H9 (cell line): ENCODE results near the gene SRCAP. TPM values are rescaled to one million over a fixed set of nuclear protein-coding genes. Genes with fewer than 3 reads are reported as not detected.

Experiments used
- DNase-seq: peaks from one replicate; pipeline ENCODE4 v3.0.0-alpha.2; 2017
- H2AFZ ChIP-seq: one replicate; pipeline ENCODE4 v1.6.1; 2013; ENCODE audit warnings: mild to moderate bottlenecking, low read length, control low read depth, moderate library complexity
- H2AK5ac ChIP-seq: 2 replicates; pipeline ENCODE4 v1.6.1; 2013; ENCODE audit warnings: low read length, control low read depth, mixed read lengths; ENCODE audit not compliant: insufficient read length
- H2BK120ac ChIP-seq: one replicate; pipeline ENCODE4 v1.6.1; 2013; ENCODE audit warnings: low read depth, mild to moderate bottlenecking, low read length, control low read depth, inconsistent platforms; ENCODE audit not compliant: poor library complexity, severe bottlenecking
- H2BK12ac ChIP-seq: 2 replicates; pipeline ENCODE4 v1.6.1; 2013; ENCODE audit warnings: low read length, control low read depth, mixed read lengths, low read depth; ENCODE audit not compliant: insufficient read length
- H2BK15ac ChIP-seq: 2 replicates; pipeline ENCODE4 v1.6.1; 2013; ENCODE audit warnings: low read depth, low read length, control low read depth
- H2BK20ac ChIP-seq: one replicate; pipeline ENCODE4 v1.6.1; 2013; ENCODE audit warnings: low read depth, mild to moderate bottlenecking, low read length, control low read depth, inconsistent platforms; ENCODE audit not compliant: poor library complexity, severe bottlenecking
- H2BK5ac ChIP-seq: 2 replicates; pipeline ENCODE4 v1.6.1; 2013; ENCODE audit warnings: low read length, control low read depth, mixed read lengths; ENCODE audit not compliant: insufficient read length
- H3K14ac ChIP-seq: 2 replicates; pipeline ENCODE4 v1.6.1; 2013; ENCODE audit warnings: low read length, control low read depth; ENCODE audit not compliant: insufficient read depth
- H3K18ac ChIP-seq: 2 replicates; pipeline ENCODE4 v1.6.1; 2013; ENCODE audit warnings: low read depth, mild to moderate bottlenecking, mixed read lengths, low read length, control low read depth; ENCODE audit not compliant: insufficient read length
- H3K23ac ChIP-seq: 2 replicates; pipeline ENCODE4 v1.6.1; 2013; ENCODE audit warnings: low read length, control low read depth, mixed read lengths, low read depth; ENCODE audit not compliant: insufficient read length
- H3K23me2 ChIP-seq: 2 replicates; pipeline ENCODE4 v1.6.1; 2013; ENCODE audit warnings: low read depth, mild to moderate bottlenecking, mixed read lengths, low read length, control low read depth; ENCODE audit not compliant: insufficient read length, poor library complexity, severe bottlenecking
- H3K27ac ChIP-seq: 2 replicates; pipeline ENCODE4 v1.5.1; 2013; ENCODE audit warnings: low read length, control low read depth, mixed read lengths, low read depth; ENCODE audit not compliant: insufficient read length
- H3K27me3 ChIP-seq: 2 replicates; pipeline ENCODE4 v1.6.1; 2013; ENCODE audit warnings: low read length, control low read depth, inconsistent platforms; ENCODE audit not compliant: insufficient read depth
- H3K4ac ChIP-seq: 2 replicates; pipeline ENCODE4 v1.6.1; 2013; ENCODE audit warnings: low read depth, mild to moderate bottlenecking, control low read depth, inconsistent platforms, low read length, moderate library complexity
- H3K4me1 ChIP-seq: 2 replicates; pipeline ENCODE4 v1.6.1; 2013; ENCODE audit warnings: low read length, control low read depth, inconsistent platforms; ENCODE audit not compliant: insufficient read depth
- H3K4me2 ChIP-seq: 2 replicates; pipeline ENCODE4 v1.6.1; 2013; ENCODE audit warnings: low read length, control low read depth, mixed read lengths; ENCODE audit not compliant: insufficient read length, insufficient read depth
- H3K56ac ChIP-seq: 2 replicates; pipeline ENCODE4 v1.6.1; 2013; ENCODE audit warnings: low read depth, mild to moderate bottlenecking, mixed read lengths, low read length, control low read depth; ENCODE audit not compliant: insufficient read length
- H3K79me1 ChIP-seq: 2 replicates; pipeline ENCODE4 v1.6.1; 2013; ENCODE audit warnings: low read depth, mild to moderate bottlenecking, moderate library complexity, low read length, control low read depth, inconsistent platforms; ENCODE audit not compliant: insufficient read depth, poor library complexity, severe bottlenecking
- H3K79me2 ChIP-seq: 2 replicates; pipeline ENCODE4 v1.6.1; 2013; ENCODE audit warnings: low read length, control low read depth, inconsistent platforms; ENCODE audit not compliant: insufficient read depth
- H3K9ac ChIP-seq: 2 replicates; pipeline ENCODE4 v1.6.1; 2013; ENCODE audit warnings: low read length, control low read depth, mixed read lengths; ENCODE audit not compliant: insufficient read length; ENCODE audit errors: extremely low read depth
- H3K9me3 ChIP-seq: one replicate; pipeline ENCODE4 v1.6.1; 2013; ENCODE audit warnings: low read depth, low read length, inconsistent platforms; ENCODE audit not compliant: control insufficient read depth
- H3T11ph ChIP-seq: one replicate; pipeline ENCODE4 v1.6.1; 2013; ENCODE audit warnings: mild to moderate bottlenecking, low read length, control low read depth, inconsistent platforms
- H4K20me1 ChIP-seq: one replicate; pipeline ENCODE4 v1.6.1; 2013; ENCODE audit not compliant: control insufficient read depth, insufficient read length, insufficient read depth
- H4K5ac ChIP-seq: 2 replicates; pipeline ENCODE4 v1.6.1; 2013; ENCODE audit warnings: low read depth, mild to moderate bottlenecking, mixed read lengths, low read length, control low read depth; ENCODE audit not compliant: insufficient read length
- H4K8ac ChIP-seq: replicated peaks from 2 replicates; pipeline ENCODE4 v1.6.1; 2013; ENCODE audit warnings: low read length, control low read depth, mixed read lengths, low read depth; ENCODE audit not compliant: insufficient read length
- H4K91ac ChIP-seq: 2 replicates; pipeline ENCODE4 v1.6.1; 2013; ENCODE audit warnings: low read depth, mild to moderate bottlenecking, moderate library complexity, mixed read lengths, low read length, control low read depth; ENCODE audit not compliant: insufficient read length
- H3K27ac Mint-ChIP-seq, 3 experiments: 2 replicates in 2 of 3; 3 replicates in 1 of 3; pipeline ENCODE4 v1.8.0; 2020 to 2021; ENCODE audit warnings: mixed read lengths in 3 of 3, mild to moderate bottlenecking in 1 of 3, moderate library complexity in 1 of 3
- H3K27me3 Mint-ChIP-seq: 2 replicates; pipeline ENCODE4 v1.8.0; 2021; ENCODE audit warnings: low read depth, mild to moderate bottlenecking, moderate library complexity, mixed read lengths
- H3K36me3 Mint-ChIP-seq, 3 experiments: 2 replicates in 2 of 3; 3 replicates in 1 of 3; pipeline ENCODE4 v1.8.0; 2020 to 2021; ENCODE audit warnings: low read depth in 3 of 3, mixed read lengths in 3 of 3; ENCODE audit not compliant: insufficient read depth in 1 of 3
- H3K4me1 Mint-ChIP-seq, 2 experiments: 2 replicates each; pipeline ENCODE4 v1.8.0; 2020; ENCODE audit warnings: mixed read lengths in 2 of 2
- H3K4me3 Mint-ChIP-seq, 2 experiments: 2 replicates in 1 of 2; 3 replicates in 1 of 2; pipeline ENCODE4 v1.8.0; 2020 to 2021; ENCODE audit warnings: mild to moderate bottlenecking in 2 of 2, mixed read lengths in 2 of 2, moderate library complexity in 1 of 2
- H3K9me3 Mint-ChIP-seq, 2 experiments: 2 replicates in 1 of 2; 3 replicates in 1 of 2; pipeline ENCODE4 v1.8.0; 2020; ENCODE audit warnings: mild to moderate bottlenecking in 2 of 2, mixed read lengths in 2 of 2, moderate library complexity in 1 of 2
- WGBS: extraction: QIAGEN DNeasy Blood & Tissue Kit; methylation state at CpG from one replicate; pipeline ENCODE4 v1.1.7; 2013; ENCODE audit warnings: missing lambda C conversion rate, low lambda C conversion rate, mixed read lengths; ENCODE audit not compliant: insufficient read length; ENCODE audit errors: extremely low coverage; 5-methylcytosine and 5-hydroxymethylcytosine counted together
- total RNA-seq: library from RNA; stranded (reverse); gene quantifications from 2 replicates; pipeline ENCODE4 v1.2.1, GENCODE V29; 2021
- TF ChIP-seq, protein P1 (sequence below): fragments of 200-600 bp; sonication (generic); conservative IDR thresholded peaks from 3 replicates; pipeline ENCODE4 v1.8.0; 2021; ENCODE audit warnings: antibody characterized with exemption, mild to moderate bottlenecking

The SRCAP gene
- total RNA-seq, 1 experiment from 2014 or later, result 63.1 TPM

DNA sequence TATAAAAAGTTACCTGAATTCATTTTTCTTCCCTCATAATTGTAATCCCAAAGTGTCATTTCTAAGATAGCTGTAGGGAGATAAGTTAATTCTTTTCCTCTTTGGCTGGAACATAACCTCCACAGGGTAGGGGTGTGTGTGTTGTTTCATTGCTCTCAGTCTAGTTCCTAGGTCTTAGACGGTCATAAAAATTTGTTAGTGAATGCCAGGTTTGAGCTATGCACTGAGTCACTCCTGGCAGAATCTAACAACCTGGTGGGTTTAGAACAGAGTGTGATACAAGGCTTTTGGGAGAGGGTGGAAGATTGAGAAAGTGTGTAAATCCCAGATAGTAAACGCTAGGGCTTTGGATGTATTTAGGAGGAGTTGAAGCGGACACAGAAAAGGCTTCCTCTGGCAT lies 48.4 kb downstream of the SRCAP start:
- TF ChIP-seq, protein P1, sequence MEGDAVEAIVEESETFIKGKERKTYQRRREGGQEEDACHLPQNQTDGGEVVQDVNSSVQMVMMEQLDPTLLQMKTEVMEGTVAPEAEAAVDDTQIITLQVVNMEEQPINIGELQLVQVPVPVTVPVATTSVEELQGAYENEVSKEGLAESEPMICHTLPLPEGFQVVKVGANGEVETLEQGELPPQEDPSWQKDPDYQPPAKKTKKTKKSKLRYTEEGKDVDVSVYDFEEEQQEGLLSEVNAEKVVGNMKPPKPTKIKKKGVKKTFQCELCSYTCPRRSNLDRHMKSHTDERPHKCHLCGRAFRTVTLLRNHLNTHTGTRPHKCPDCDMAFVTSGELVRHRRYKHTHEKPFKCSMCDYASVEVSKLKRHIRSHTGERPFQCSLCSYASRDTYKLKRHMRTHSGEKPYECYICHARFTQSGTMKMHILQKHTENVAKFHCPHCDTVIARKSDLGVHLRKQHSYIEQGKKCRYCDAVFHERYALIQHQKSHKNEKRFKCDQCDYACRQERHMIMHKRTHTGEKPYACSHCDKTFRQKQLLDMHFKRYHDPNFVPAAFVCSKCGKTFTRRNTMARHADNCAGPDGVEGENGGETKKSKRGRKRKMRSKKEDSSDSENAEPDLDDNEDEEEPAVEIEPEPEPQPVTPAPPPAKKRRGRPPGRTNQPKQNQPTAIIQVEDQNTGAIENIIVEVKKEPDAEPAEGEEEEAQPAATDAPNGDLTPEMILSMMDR, result no peak
- H2AK5ac ChIP-seq, result no peak overlapping the region
- Mint-ChIP-seq H3K27ac (peak overlapping the region; percentile 24 to 95 (median 67)), H3K9me3 (peaks cover 0 to 1% of the 10 kb centered on the region in 2 experiments; a peak in 1 of 5 replicates), H3K27me3 (no peaks in the 10 kb centered on the region), H3K4me3 (peak overlapping the region; percentile 97), H3K36me3 (peaks cover 6 to 47% (median 29%) of the 10 kb centered on the region in 3 experiments; a peak in 6 of 7 replicates), H3K4me1 (peaks cover 7 to 16% of the 10 kb centered on the region in 2 experiments)
- H4K20me1 ChIP-seq, result no peaks in the 10 kb centered on the region
- peak overlapping the region; percentile 10 for H4K5ac ChIP-seq
- no peaks in the 10 kb centered on the region for H3K4me1 ChIP-seq
- no peak overlapping the region for H3K4ac ChIP-seq
- H3T11ph ChIP-seq, result no peak overlapping the region
- peaks cover 2% of the 10 kb centered on the region for H3K79me1 ChIP-seq
- H3K9me3 ChIP-seq, result no peaks in the 10 kb centered on the region
- H3K9ac ChIP-seq, result peak overlapping the region; percentile 84
- no peak overlapping the region for H2BK20ac ChIP-seq
- H3K4me2 ChIP-seq, result peak overlapping the region; percentile 56
- no peak overlapping the region for H2BK12ac ChIP-seq
- H3K27ac ChIP-seq, result no peak overlapping the region
- no peak overlapping the region for H3K23ac ChIP-seq
- no peak overlapping the region for H3K14ac ChIP-seq
- no peak overlapping the region for H3K56ac ChIP-seq
- peaks cover 5% of the 10 kb centered on the region for H3K23me2 ChIP-seq
- no peak overlapping the region for H4K8ac ChIP-seq
- no peak overlapping the region for H4K91ac ChIP-seq
- H3K18ac ChIP-seq, result no peak overlapping the region
- peaks cover 4% of the 10 kb centered on the region; the same call in 1 of the 2 replicates for H3K79me2 ChIP-seq
- no CpG with 5 or more reads among the region's 3 CpGs for WGBS
- H3K27me3 ChIP-seq, result no peaks in the 10 kb centered on the region
- H2AFZ ChIP-seq, result no peak overlapping the region
- H2BK120ac ChIP-seq, result no peak overlapping the region
- H2BK15ac ChIP-seq, result no peak overlapping the region
- no peak overlapping the region for H2BK5ac ChIP-seq
- DNase-seq, result no peak
